HepG2 (cell line): Measurements from ENCODE around the gene DYNC2I2. TPM values are rescaled to one million over a fixed set of nuclear protein-coding genes. Genes with fewer than 3 reads are reported as not detected.

Source experiments
- CENPT ChIP-seq: sonication (generic); formaldehyde crosslinking; IDR thresholded peaks from 2 replicates; pipeline ENCODE4 v1.8.0; 2022; ENCODE audit warnings: low read depth, mild to moderate bottlenecking, moderate library complexity, missing genetic modification reagents
- FIP1L1 ChIP-seq: fragments of 200-400 bp; formaldehyde crosslinking; IDR thresholded peaks from 2 replicates; pipeline ENCODE4 v1.6.1; 2018; ENCODE audit warnings: low read depth, mild to moderate bottlenecking, low read length, moderate library complexity, borderline replicate concordance; ENCODE audit not compliant: insufficient read depth
- MATR3 ChIP-seq: sonication (generic); formaldehyde crosslinking; IDR thresholded peaks from 2 replicates; pipeline ENCODE4 v1.4.0; 2020; ENCODE audit warnings: missing genetic modification reagents
- NR1H2 ChIP-seq: sonication (generic); formaldehyde crosslinking; IDR thresholded peaks from 2 replicates; pipeline ENCODE4 v1.8.1; 2022; ENCODE audit warnings: low read depth, missing genetic modification reagents, borderline replicate concordance
- PLRG1 ChIP-seq: fragments of 450-650 bp; conservative IDR thresholded peaks from 2 replicates; pipeline ENCODE4 v1.6.1; 2016
- POLR2AphosphoS5 ChIP-seq: IDR thresholded peaks from 2 replicates; pipeline ENCODE4 v1.6.1; 2012; ENCODE audit warnings: low read depth, low read length
- TFDP2 ChIP-seq: sonication (generic); formaldehyde crosslinking; IDR thresholded peaks from 2 replicates; pipeline ENCODE4 v1.4.0; 2020; ENCODE audit warnings: missing genetic modification reagents
- ZBTB10 ChIP-seq: sonication (generic); formaldehyde crosslinking; IDR thresholded peaks from 2 replicates; pipeline ENCODE4 v1.4.0; 2020; ENCODE audit warnings: missing genetic modification reagents, borderline replicate concordance
- ZFP36 ChIP-seq: fragments of 150-350 bp; IDR thresholded peaks from 2 replicates; pipeline ENCODE4 v1.6.1; 2018; ENCODE audit warnings: borderline replicate concordance, low read length, low read depth; ENCODE audit not compliant: partially characterized antibody
- ZNF124 ChIP-seq: sonication (generic); formaldehyde crosslinking; IDR thresholded peaks from 2 replicates; pipeline ENCODE4 v1.4.0; 2020; ENCODE audit warnings: missing genetic modification reagents
- ZNF160 ChIP-seq: sonication (generic); formaldehyde crosslinking; IDR thresholded peaks from 2 replicates; pipeline ENCODE4 v1.8.0; 2022; ENCODE audit warnings: mild to moderate bottlenecking, inconsistent platforms, missing genetic modification reagents
- ZNF383 ChIP-seq: sonication (generic); formaldehyde crosslinking; IDR thresholded peaks from 2 replicates; pipeline ENCODE4 v1.4.0; 2020; ENCODE audit warnings: missing genetic modification reagents, mild to moderate bottlenecking, borderline replicate concordance
- ZNF556 ChIP-seq: sonication (generic); formaldehyde crosslinking; IDR thresholded peaks from 2 replicates; pipeline ENCODE4 v1.4.0; 2020; ENCODE audit warnings: mild to moderate bottlenecking, missing genetic modification reagents, borderline replicate concordance
- ZNF577 ChIP-seq: sonication (generic); formaldehyde crosslinking; IDR thresholded peaks from 2 replicates; pipeline ENCODE4 v1.4.0; 2020; ENCODE audit warnings: mild to moderate bottlenecking, low read depth, missing genetic modification reagents, borderline replicate concordance
- ZNF589 ChIP-seq: sonication (generic); formaldehyde crosslinking; conservative IDR thresholded peaks from 2 replicates; pipeline ENCODE4 v1.8.0; 2022; ENCODE audit warnings: mild to moderate bottlenecking, moderate library complexity, missing genetic modification reagents
- ZNF672 ChIP-seq: sonication (generic); formaldehyde crosslinking; IDR thresholded peaks from 2 replicates; pipeline ENCODE4 v1.8.1; 2022; ENCODE audit warnings: missing genetic modification reagents
- ZNF740 ChIP-seq: sonication (generic); formaldehyde crosslinking; IDR thresholded peaks from 2 replicates; pipeline ENCODE4 v1.4.0; 2020; ENCODE audit warnings: missing genetic modification reagents
- ZXDC ChIP-seq: sonication (generic); formaldehyde crosslinking; IDR thresholded peaks from 2 replicates; pipeline ENCODE4 v1.5.0; 2020; ENCODE audit warnings: mild to moderate bottlenecking, missing genetic modification reagents
- polyA plus RNA-seq, 8 experiments: library from polyadenylated mRNA; depleted of rRNA in 3 of 8; stranded (reverse) in 7 of 8; unstranded in 1 of 8; fragments of >200 nt; fragmentation: Illumina TruSeq in 4 of 8; extraction: Trizol in 4 of 8; gene quantifications; 2 replicates each; pipeline versions ENCODE4 v1.2.1 to v1.2.3, GENCODE V29; 2011 to 2016; ENCODE audit warnings: low read depth in 4 of 8, missing spikeins in 1 of 8, mixed read lengths in 1 of 8; ENCODE audit not compliant: insufficient read depth in 1 of 8
- total RNA-seq, 5 experiments: library from RNA; depleted of rRNA; stranded (reverse); fragments of >200 nt; fragmentation: Illumina TruSeq; extraction: Trizol; gene quantifications; 2 replicates each; pipeline ENCODE4 v1.2.3, GENCODE V29; 2016; ENCODE audit warnings: low read depth in 1 of 5

Gene DYNC2I2
- total and polyA plus RNA-seq, 2 of the 13 experiments (the other 11 are each of a cell fraction or from before 2014, with no cell fraction given): 13.7 to 40.2 TPM

GRCh38 chr9:128656416-128657343 is at the start of gene DYNC2I2 (continued):
- no peak for TF ChIP-seq ZNF672 (CRISPR knock-in tag)
- TF ChIP-seq ZBTB10 (CRISPR knock-in tag): peak; percentile 30; the same call in 1 of the 2 replicates
- no peak for TF ChIP-seq FIP1L1
- no peak; the same call in 1 of the 2 replicates for TF ChIP-seq ZNF740
- TF ChIP-seq ZNF383 (CRISPR knock-in tag): no peak
- TF ChIP-seq PLRG1: no peak
- no peak for TF ChIP-seq NR1H2
- TF ChIP-seq TFDP2: peak; percentile 96
- no peak for TF ChIP-seq ZNF577 (CRISPR knock-in tag)
- peak; percentile 88 for TF ChIP-seq ZNF556
- no peak for TF ChIP-seq ZFP36
- peak; percentile 9; the same call in 1 of the 2 replicates for TF ChIP-seq CENPT
- peak; percentile 28; the same call in 1 of the 2 replicates for TF ChIP-seq ZNF160 (CRISPR knock-in tag)
- TF ChIP-seq MATR3: no peak
- peak; percentile 57; the same call in 1 of the 2 replicates for TF ChIP-seq ZNF124 (CRISPR knock-in tag)
- TF ChIP-seq ZNF589: 0 out of 2 replicates have a peak, but pooled peaks have one; percentile 50
- no peak for TF ChIP-seq ZXDC (CRISPR knock-in tag)
- TF ChIP-seq POLR2AphosphoS5: peak; percentile 52; the same call in 1 of the 2 replicates
